Endothelial cell of umbilical vein (primary cell): Measurements from ENCODE around the gene CDC14B. TPM values are rescaled to one million over a fixed set of nuclear protein-coding genes. Genes with fewer than 3 reads are reported as not detected.

Experiments used
- BruUV-seq: library from RNA; stranded (reverse); fragments of 400-500 nt; replicated peaks from 2 replicates; lab custom pipeline; 2021; lab: Mats Ljungman, UMichigan
- CTCF ChIA-PET: fragments of 300-600, 350-600 bp; sonication (Branson Sonifier 250); formaldehyde crosslinking; loops from one replicate; lab custom pipeline; 2021; ENCODE audit warnings: antibody characterized with exemption, inconsistent platforms; lab: Charles Lee
- POLR2A ChIA-PET: fragments of 300-600, 350-600 bp; sonication (Branson Sonifier 250); formaldehyde crosslinking; loops from one replicate; lab custom pipeline; 2021; ENCODE audit warnings: antibody characterized with exemption, inconsistent platforms; lab: Charles Lee
- DNase-seq: peaks from one replicate; pipeline ENCODE4 v3.0.0-alpha.2; 2011; ENCODE audit warnings: low read depth, low spot score
- FAIRE-seq: peaks from 2 replicates; lab custom pipeline; 2011; peaks lifted over from hg19 to GRCh38; lab: Jason Lieb, UNC
- H2AFZ ChIP-seq: 2 replicates; pipeline ENCODE4 v1.6.0; 2012; ENCODE audit warnings: low read depth, low read length, control low read depth, inconsistent platforms
- H3K27ac ChIP-seq: 2 replicates; pipeline ENCODE4 v1.5.1; 2011; ENCODE audit warnings: low read depth, mild to moderate bottlenecking, control low read depth, low read length, moderate library complexity; ENCODE audit not compliant: insufficient read depth
- H3K27me3 ChIP-seq, 2 experiments: 2 replicates each; pipeline versions ENCODE4 v1.6.0 to v1.6.1; 2011; ENCODE audit warnings: low read length in 2 of 2, mixed read lengths in 1 of 2; ENCODE audit not compliant: control insufficient read depth in 2 of 2, insufficient read depth in 2 of 2
- H3K36me3 ChIP-seq, 2 experiments: 2 replicates in 1 of 2; 3 replicates in 1 of 2; pipeline ENCODE4 v1.5.1; 2011; ENCODE audit warnings: low read length in 2 of 2, mild to moderate bottlenecking in 1 of 2, moderate library complexity in 1 of 2; ENCODE audit not compliant: control insufficient read depth in 2 of 2, insufficient read depth in 2 of 2; ENCODE audit errors: extremely low read depth in 1 of 2
- H3K4me1 ChIP-seq: 3 replicates; pipeline ENCODE4 v1.5.1; 2011; ENCODE audit warnings: mild to moderate bottlenecking, low read length; ENCODE audit not compliant: control insufficient read depth, insufficient read depth; ENCODE audit errors: extremely low read depth
- H3K4me2 ChIP-seq: 2 replicates; pipeline ENCODE4 v1.6.1; 2011; ENCODE audit warnings: low read length, control low read depth, mixed read lengths; ENCODE audit not compliant: insufficient read depth
- H3K4me3 ChIP-seq, 3 experiments: fragments of 200-600 bp in 1 of 3; sonication (generic), shearing (Covaris generic) in 1 of 3; replicated peaks in 1 of 3; 2 replicates each; pipeline ENCODE4 v1.5.1; 2011 to 2016; ENCODE audit warnings: control low read depth in 3 of 3, low read length in 3 of 3, mild to moderate bottlenecking in 2 of 3, inconsistent platforms in 1 of 3, low read depth in 1 of 3, moderate library complexity in 1 of 3; ENCODE audit not compliant: insufficient read depth in 1 of 3
- H3K79me2 ChIP-seq: 2 replicates; pipeline ENCODE4 v1.6.0; 2012; ENCODE audit warnings: low read length, inconsistent platforms; ENCODE audit not compliant: control insufficient read depth, insufficient read depth
- H3K9ac ChIP-seq: replicated peaks from 2 replicates; pipeline ENCODE3; 2011; ENCODE audit warnings: low read length, control low read depth; ENCODE audit not compliant: insufficient read depth; ENCODE audit errors: extremely low read depth
- H3K9me1 ChIP-seq: replicated peaks from 3 replicates; pipeline ENCODE4 v1.6.0; 2011; ENCODE audit warnings: mild to moderate bottlenecking, low read length; ENCODE audit not compliant: control insufficient read depth, insufficient read depth; ENCODE audit errors: extremely low read depth
- H3K9me3 ChIP-seq: replicated peaks from 2 replicates; pipeline ENCODE4 v1.5.1; 2012; ENCODE audit warnings: low read length, inconsistent platforms; ENCODE audit not compliant: control insufficient read depth, insufficient read depth
- H4K20me1 ChIP-seq: replicated peaks from 2 replicates; pipeline ENCODE3; 2011; ENCODE audit warnings: mild to moderate bottlenecking, low read length; ENCODE audit not compliant: control insufficient read depth, insufficient read depth; ENCODE audit errors: extremely low read depth
- CTCF ChIP-seq, 2 donors: IDR thresholded peaks; 1 replicate in 1 of 2; 2 replicates in 1 of 2; pipeline ENCODE4 v1.5.1; 2011; ENCODE audit warnings: low read length in 2 of 2, mild to moderate bottlenecking in 2 of 2, moderate library complexity in 2 of 2, control low read depth in 1 of 2, inconsistent platforms in 1 of 2, low read depth in 1 of 2; ENCODE audit not compliant: insufficient read depth in 1 of 2; ENCODE audit errors: extremely low read depth in 1 of 2
- EZH2 ChIP-seq: IDR thresholded peaks from 2 replicates; pipeline ENCODE4 v1.6.1; 2012; ENCODE audit warnings: borderline replicate concordance, low read depth, mild to moderate bottlenecking, moderate library complexity, low read length, inconsistent platforms; ENCODE audit not compliant: severe bottlenecking
- FOS ChIP-seq: IDR thresholded peaks from 2 replicates; pipeline ENCODE4 v1.6.1; 2011; ENCODE audit warnings: mild to moderate bottlenecking, low read length, moderate library complexity, borderline replicate concordance; ENCODE audit not compliant: insufficient read depth
- GATA2 ChIP-seq: IDR thresholded peaks from 2 replicates; pipeline ENCODE4 v1.7.0; 2011; ENCODE audit warnings: low read depth, mild to moderate bottlenecking, moderate library complexity, mixed read lengths, low read length; ENCODE audit not compliant: insufficient read length, insufficient read depth
- JUN ChIP-seq: IDR thresholded peaks from 2 replicates; pipeline ENCODE4 v1.6.1; 2011; ENCODE audit warnings: borderline replicate concordance, low read depth; ENCODE audit not compliant: insufficient read length, insufficient read depth
- MAX ChIP-seq: IDR thresholded peaks from 2 replicates; pipeline ENCODE4 v1.6.1; 2011; ENCODE audit not compliant: insufficient read depth, insufficient read length
- MYC ChIP-seq: IDR thresholded peaks from one replicate; pipeline ENCODE4 v1.6.1; 2011; ENCODE audit warnings: mild to moderate bottlenecking, low read depth, low read length
- POLR2A ChIP-seq: IDR thresholded peaks from 2 replicates; pipeline ENCODE4 v1.6.1; 2012; ENCODE audit warnings: low read depth, mild to moderate bottlenecking, control low read depth, low read length
- POLR2AphosphoS5 ChIP-seq: IDR thresholded peaks from 2 replicates; pipeline ENCODE4 v1.6.1; 2012; ENCODE audit warnings: low read depth, mild to moderate bottlenecking, control low read depth, low read length, moderate library complexity; ENCODE audit not compliant: insufficient read depth
- dilution Hi-C: fragments of 300-500 bp; cut with MboI; formaldehyde crosslinking; loops from one replicate; pipeline ENCODE4 v1.15.0; 2019; ENCODE audit warnings: low sequenced_read_pairs; ENCODE audit not compliant: extremely low pct_ligation_motif_present
- intact Hi-C: fragments of 100-400 bp; cut with micrococcal nuclease; formaldehyde crosslinking; loops from one replicate; pipeline ENCODE4 v1.10.0; 2022
- polyA plus RNA-seq, 4 experiments: library from polyadenylated mRNA; depleted of rRNA in 3 of 4; stranded (reverse) in 3 of 4; unstranded in 1 of 4; fragments of >200 nt; gene quantifications; 2 replicates each; pipeline versions ENCODE4 v1.2.1 to v1.2.3, GENCODE V29; 2011 to 2012; ENCODE audit warnings: missing spikeins in 1 of 4
- total RNA-seq: library from RNA; stranded (reverse); gene quantifications from 2 replicates; pipeline ENCODE4 v1.2.3, GENCODE V29; 2021

CDC14B gene
- total and polyA plus RNA-seq, 2 donors (not counting 3 experiments of a cell fraction or from before 2014, with no cell fraction given): 0.39 to 0.93 TPM

- ChIA-PET POLR2A (no interaction called here), CTCF (no interaction called here)
- Histone ChIP-seq H3K9me3 (no peaks in the 10 kb centered on the region), H3K27ac (no peak overlapping the region), H4K20me1 (no peaks in the 10 kb centered on the region), H3K36me3 (no peaks in the 10 kb centered on the region), H3K4me1 (no peaks in the 10 kb centered on the region), H3K27me3 (peaks cover 4 to 16% of the 10 kb centered on the region in 2 experiments), H3K9ac (no peak overlapping the region), H3K4me3 (no peak overlapping the region), H3K9me1 (no peaks in the 10 kb centered on the region), H2AFZ (no peak overlapping the region), H3K4me2 (no peak overlapping the region), H3K79me2 (no peaks in the 10 kb centered on the region)
- no peak for DNase-seq
- intact Hi-C loops: no loop called here
- no TSS peak for BruUV-seq
- dilution Hi-C loops: no loop called here
- FAIRE-seq: no peak
- no peak for TF ChIP-seq FOS
- TF ChIP-seq GATA2: no peak
- TF ChIP-seq JUN: no peak
- TF ChIP-seq MYC: no peak
- TF ChIP-seq CTCF (IDR thresholded peaks at IDR 0.05; ENCODE audit: extremely low read depth in 1 of 2, insufficient read depth in 1 of 2, low read depth in 1 of 2, low read length in 2 of 2): no peak
- TF ChIP-seq POLR2A: no peak
- no peak for TF ChIP-seq MAX
- no peak for TF ChIP-seq EZH2
- no peak for TF ChIP-seq POLR2AphosphoS5
Measured at GRCh38 chr9:96559339-96559943, 60.2 kb downstream of the CDC14B start.
